AML-193 (cell line): ENCODE measurements around the gene CERT1.
"Not testable (repeated sequence)": the region's sequence is repeated elsewhere in the genome, so short reads cannot be mapped to it uniquely, and the experiment has no call there.

ENCODE experiments used
- DNase-seq, 2 experiments: peaks; one replicate each; lab custom pipeline; 2025; lab: John Stamatoyannopoulos, UW

The CERT1 gene, protein sequence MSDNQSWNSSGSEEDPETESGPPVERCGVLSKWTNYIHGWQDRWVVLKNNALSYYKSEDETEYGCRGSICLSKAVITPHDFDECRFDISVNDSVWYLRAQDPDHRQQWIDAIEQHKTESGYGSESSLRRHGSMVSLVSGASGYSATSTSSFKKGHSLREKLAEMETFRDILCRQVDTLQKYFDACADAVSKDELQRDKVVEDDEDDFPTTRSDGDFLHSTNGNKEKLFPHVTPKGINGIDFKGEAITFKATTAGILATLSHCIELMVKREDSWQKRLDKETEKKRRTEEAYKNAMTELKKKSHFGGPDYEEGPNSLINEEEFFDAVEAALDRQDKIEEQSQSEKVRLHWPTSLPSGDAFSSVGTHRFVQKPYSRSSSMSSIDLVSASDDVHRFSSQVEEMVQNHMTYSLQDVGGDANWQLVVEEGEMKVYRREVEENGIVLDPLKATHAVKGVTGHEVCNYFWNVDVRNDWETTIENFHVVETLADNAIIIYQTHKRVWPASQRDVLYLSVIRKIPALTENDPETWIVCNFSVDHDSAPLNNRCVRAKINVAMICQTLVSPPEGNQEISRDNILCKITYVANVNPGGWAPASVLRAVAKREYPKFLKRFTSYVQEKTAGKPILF

DNA sequence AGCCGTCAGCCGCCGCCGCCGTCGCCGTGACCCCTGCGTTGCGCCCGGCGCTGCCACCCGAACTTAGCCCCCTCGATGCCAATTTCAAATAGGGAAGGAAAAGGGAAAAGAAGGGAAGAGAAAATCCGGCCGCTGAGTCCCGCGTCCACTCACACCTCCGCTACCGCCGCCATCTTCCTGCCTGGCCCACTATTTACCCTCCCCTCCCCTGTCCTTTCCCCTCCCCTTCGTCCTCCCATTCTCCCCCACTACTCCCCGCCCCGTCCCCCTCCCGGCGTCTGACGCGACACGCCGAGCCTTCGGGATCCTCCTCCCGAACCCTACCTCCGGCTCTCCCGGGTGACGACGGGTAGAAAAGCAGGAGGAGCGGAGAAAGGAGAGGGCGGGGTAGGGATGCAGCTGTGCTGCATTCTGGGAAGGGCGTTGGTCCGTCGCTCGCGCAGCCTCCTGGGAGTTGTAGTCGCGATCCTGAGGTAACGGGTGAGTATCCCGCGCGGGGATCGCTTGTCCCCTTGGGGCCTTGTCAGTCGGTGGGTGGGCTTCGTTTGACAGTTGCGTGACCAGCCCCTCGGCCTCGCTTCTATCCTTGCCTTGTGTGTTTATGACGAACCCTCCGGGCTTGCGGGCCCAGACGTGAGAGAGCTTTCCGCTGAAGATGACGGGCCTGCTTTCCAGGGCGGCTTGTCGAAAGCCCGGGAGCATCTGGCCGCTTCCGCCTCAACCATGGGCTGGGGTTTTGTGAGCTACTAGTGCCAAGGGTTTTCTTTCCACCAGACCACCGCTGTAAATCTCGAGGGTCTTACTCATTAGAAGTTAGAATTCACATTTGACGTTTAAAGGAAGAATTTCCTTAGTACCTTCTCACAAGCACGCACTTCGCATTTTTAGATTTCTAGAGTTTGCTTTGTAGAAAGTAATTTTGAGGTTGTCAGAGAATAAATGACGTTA, at the start of gene CERT1, which contains the start of gene POLK:
Gene CERT1, minus strand, starts transcription at position 195 of the 948 bp plus-strand sequence. CDS start 422 bp downstream, outside the sequence.
Gene POLK, plus strand, starts transcription at position 457 of the 948 bp plus-strand sequence.
- DNase-seq: peak; percentile 91

DNA sequence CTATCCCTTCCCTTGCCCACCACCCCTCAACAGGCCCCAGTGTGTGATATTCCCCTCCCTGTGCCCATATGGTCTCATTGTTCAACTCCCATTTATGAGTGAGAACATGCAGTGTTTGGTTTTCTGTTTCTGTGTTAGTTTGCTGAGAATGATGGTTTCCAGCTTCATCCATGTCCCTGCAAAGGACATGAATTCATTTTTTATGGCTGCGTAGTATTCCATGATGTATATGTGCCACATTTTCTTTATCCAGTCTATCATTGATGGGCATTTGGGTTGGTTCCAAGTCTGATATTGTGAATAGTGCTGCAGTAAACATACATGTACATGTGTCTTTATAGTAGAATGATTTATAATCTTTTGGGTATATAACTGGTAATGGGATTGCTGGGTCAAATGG, 49.2 kb upstream of the CERT1 start:
- not testable (repeated sequence) for DNase-seq

DNA sequence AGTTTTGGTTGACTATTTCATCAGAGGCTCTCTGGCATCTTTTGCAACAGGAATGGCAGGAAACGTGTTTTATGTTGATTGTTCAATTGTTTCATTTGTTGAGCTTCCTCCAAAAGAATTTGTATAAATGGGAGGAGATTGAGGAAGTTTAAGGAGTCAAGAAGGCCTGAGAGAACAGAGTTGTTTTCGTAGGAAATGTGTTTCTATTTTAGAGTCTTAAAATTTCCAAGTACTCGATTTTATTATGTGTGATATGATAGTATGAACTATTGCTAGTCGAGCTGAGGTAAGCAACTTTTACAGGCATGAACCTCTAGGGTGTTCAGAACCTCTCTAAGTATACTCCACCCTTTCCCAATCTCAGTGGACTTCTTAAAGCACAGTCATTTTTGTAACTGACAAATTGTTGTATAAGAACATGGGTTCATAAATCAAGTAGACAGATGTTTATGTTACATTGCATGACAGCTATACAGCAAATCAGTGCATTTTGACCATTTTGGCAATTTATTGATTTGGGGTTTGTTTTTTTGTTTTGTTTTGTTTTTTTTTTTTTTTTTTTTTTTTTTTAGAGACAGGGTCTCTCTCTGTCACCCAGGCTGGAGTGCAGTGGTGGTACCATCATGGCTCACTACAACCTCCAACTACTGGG, 47.7 kb upstream of the CERT1 start:
- peak; percentile 88 to 91 for DNase-seq

GRCh38 chr5:75558221-75558620, 46.8 kb upstream of the CERT1 start:
- DNase-seq: no peak

DNA sequence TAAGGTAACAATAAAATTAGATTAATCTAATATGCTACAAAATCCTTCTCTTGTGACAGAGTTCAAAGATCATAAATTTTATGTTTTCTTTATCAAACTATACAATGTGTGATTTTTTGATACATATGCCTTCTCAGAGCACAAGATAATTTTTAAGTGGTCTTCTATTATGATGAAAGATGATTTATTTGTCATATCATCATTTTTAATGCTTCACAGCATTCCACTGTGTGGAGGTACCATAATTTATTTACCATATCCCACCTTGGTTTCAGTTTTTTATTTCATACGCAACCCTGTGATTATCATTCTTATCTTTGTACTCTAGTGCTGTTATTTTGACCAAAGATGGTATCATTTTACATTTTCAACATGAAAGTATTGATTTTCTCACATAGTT, 41.9 kb upstream of the CERT1 start:
- DNase-seq: no peak

GRCh38 chr5:75552764-75553163, 41.3 kb upstream of the CERT1 start:
- no peak for DNase-seq

DNA sequence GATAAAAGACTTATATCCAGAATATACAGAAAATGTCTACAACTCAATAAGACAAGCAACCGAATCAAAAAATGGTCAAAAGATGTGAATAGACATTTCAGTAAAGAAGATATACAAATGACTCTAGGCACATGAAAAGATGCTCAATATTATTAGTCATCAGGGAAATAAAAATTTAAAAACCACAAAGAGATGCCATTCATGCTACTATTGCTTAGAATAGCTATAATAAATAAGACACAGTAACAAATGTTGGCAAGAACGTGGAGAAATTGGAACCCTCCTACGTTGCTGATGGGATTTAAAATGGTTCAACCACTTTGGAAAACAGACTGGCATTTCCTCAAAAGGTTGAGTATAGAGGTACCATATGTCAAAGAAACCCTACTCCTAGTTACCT, 40.0 kb upstream of the CERT1 start:
- DNase-seq: no peak

GRCh38 chr5:75550597-75550996, 39.2 kb upstream of the CERT1 start:
- peak in 1 of 2 experiments; percentile 2 for DNase-seq

GRCh38 chr5:75547812-75548211, 36.4 kb upstream of the CERT1 start:
- DNase-seq: no peak

DNA sequence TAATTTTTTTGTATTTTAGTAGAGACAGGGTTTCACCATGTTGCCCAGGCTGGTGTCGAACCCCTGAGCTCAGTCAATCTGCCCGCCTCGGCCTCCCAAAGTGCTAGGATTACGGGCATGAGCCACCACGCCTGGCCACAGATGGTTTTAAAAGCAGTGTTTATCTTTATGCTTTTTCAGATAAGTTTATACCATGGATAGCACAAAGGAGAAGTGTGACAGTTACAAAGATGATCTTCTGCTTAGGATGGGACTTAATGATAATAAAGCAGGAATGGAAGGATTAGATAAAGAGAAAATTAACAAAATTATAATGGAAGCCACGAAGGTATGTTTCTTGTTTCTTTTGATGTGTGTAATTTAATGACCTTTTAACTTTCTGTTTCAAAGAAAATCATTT, 35.4 kb upstream of the CERT1 start:
- no peak for DNase-seq

GRCh38 chr5:75545131-75545530, 33.7 kb upstream of the CERT1 start:
- DNase-seq: no peak

GRCh38 chr5:75538211-75538610, 26.8 kb upstream of the CERT1 start:
- DNase-seq: peak; percentile 44

GRCh38 chr5:75536694-75537360, 25.4 kb upstream of the CERT1 start:
- DNase-seq: no peak

DNA sequence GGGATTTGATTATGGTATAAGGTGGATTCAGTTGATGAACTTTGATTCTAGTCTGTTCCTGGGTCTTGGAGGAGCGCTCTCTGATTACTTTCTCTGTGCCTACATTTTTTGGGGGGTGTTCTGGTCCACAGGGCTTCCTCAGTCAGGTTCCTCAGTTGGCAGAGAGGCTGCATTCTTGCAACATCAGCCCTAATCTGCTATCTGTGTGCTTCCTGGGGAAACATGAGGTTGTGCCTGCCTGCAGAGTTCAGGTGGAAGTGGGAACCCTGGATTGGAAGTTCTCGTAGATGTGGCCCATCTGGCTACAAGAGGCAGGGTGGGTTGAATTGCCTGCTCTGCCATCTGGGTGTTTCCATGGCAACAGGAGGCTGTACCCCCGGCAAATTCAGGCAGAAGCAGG, 24.7 kb upstream of the CERT1 start:
- DNase-seq: no peak

DNA sequence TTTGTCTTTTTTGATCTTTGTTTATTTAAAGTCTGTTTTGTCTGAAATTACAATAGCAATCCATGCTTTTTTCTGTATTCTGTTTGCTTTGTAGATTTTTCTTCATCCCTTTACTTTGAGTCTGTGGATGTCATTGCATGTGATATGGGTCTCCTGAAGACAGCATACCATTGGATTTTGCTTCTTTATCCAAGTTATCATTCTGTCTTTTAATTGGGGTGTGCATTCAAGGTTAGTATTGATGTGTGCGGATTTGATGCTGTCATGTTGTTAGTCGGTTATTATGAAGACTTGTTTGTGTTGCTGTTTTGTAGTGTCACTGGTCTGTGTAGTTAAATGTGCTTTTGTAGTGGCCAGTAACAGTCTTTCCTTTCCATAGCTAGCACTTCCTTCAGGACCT, 23.3 kb upstream of the CERT1 start:
- DNase-seq: no peak

GRCh38 chr5:75533716-75534115, 22.3 kb upstream of the CERT1 start:
- DNase-seq: not testable (repeated sequence)

DNA sequence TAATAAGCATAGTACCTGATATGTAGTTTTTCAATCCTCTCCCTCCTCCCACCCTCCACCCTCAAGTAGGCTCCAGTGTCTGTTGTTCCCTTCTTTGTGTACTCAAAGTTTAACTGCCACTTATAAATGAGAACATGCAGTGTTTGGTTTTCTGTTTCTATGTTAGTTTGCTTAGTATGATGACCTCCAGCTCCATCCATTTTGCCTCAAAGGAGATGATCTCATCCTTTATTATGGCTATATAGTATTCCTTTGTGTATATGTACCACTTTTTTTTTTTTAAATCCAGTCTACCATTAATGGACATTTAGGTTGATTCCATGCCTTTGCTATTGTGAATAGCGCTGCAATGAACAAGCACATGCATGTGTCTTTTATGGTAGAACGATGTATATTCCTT, 20.8 kb upstream of the CERT1 start:
- DNase-seq: no peak

GRCh38 chr5:75529185-75529584, 17.8 kb upstream of the CERT1 start:
- no peak for DNase-seq

DNA sequence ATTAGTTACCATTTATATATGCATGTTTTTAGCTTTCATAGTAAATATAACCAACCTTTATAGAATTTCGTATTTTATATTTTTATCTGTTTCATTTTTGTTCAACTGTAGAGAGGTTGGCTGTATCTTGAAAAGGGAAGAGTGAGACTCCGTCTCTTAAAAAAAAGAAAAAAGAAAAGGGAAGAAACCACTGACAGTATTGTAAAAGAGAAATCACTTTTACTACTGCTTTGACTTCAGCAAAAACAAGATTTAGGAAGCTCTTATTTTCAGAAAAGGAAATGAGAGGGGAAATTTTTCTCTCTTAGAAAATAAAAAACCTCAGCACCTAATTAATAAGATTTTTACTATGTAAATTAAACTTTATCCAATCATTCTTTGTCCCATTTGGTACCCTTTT, 14.6 kb upstream of the CERT1 start:
- DNase-seq: no peak

DNA sequence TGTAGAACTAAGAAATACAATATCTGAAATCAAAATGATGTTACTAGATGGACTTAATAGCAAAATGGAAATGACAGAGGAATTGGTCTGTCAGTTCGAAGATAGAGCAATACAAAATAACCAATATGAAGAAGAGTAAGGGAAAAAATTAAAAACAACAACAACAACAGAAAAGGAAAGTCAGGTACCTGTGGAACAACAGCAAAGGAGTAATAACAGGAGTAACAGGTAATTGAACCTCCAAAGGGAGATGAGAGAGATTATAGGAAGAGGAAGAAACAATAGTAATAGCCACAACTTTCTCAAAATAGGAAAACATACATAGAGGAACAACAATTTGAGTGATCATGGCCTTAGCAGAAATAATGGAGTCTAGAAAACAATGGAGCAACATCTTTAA, 13.9 kb upstream of the CERT1 start:
- DNase-seq: no peak

DNA sequence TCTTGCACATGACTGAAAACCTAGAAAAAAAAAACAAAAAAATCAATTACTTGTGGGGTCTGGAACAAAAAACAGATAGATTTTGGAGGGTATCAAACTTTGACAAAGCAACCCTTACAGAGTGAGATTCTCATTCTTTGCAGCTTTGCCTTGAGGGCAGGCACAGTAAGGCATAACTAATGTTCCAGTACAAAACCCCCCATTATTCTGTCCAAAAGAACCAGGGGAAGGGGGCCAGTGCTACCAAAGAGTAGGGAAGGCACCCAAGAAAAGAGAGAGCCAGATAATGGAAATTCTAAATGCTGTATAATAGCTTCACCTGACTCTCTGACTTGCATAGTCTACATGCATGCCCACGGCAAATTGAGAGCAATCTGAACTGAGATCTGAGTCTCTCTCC, 13.2 kb upstream of the CERT1 start:
- DNase-seq: no peak
